Brain microvascular endothelial cell (primary cell): ENCODE measurements around the gene SPACA9.

Experiments
- DNase-seq: peaks from one replicate; pipeline ENCODE4 v3.0.0-alpha.2; 2020
- H3K27ac ChIP-seq: fragments of 250-450 bp; sonication (Bioruptor Pico); 2 replicates; pipeline ENCODE4 v1.5.1; 2020; ENCODE audit warnings: mild to moderate bottlenecking, moderate library complexity
- H3K27me3 ChIP-seq: fragments of 250-450 bp; sonication (Bioruptor Pico); replicated peaks from 2 replicates; pipeline ENCODE4 v1.5.1; 2020; ENCODE audit warnings: mild to moderate bottlenecking
- H3K36me3 ChIP-seq: fragments of 250-450 bp; sonication (Bioruptor Pico); replicated peaks from 2 replicates; pipeline ENCODE4 v1.5.1; 2020; ENCODE audit warnings: mild to moderate bottlenecking
- H3K4me3 ChIP-seq: 2 replicates; pipeline ENCODE4 v1.5.1; 2011; ENCODE audit warnings: low read depth, mild to moderate bottlenecking, control low read depth, low read length, moderate library complexity
- CTCF ChIP-seq: IDR thresholded peaks from 2 replicates; pipeline ENCODE4 v1.5.1; 2011; ENCODE audit warnings: low read depth, mild to moderate bottlenecking, moderate library complexity, low read length, control low read depth, inconsistent platforms; ENCODE audit errors: missing control alignments
- in situ Hi-C: cut with HindIII; loops from 2 replicates; pipeline ENCODE4 v1.10.0; 2017; ENCODE audit warnings: low sequenced_read_pairs, low pct_ligation_motif_present

Gene SPACA9

DNA sequence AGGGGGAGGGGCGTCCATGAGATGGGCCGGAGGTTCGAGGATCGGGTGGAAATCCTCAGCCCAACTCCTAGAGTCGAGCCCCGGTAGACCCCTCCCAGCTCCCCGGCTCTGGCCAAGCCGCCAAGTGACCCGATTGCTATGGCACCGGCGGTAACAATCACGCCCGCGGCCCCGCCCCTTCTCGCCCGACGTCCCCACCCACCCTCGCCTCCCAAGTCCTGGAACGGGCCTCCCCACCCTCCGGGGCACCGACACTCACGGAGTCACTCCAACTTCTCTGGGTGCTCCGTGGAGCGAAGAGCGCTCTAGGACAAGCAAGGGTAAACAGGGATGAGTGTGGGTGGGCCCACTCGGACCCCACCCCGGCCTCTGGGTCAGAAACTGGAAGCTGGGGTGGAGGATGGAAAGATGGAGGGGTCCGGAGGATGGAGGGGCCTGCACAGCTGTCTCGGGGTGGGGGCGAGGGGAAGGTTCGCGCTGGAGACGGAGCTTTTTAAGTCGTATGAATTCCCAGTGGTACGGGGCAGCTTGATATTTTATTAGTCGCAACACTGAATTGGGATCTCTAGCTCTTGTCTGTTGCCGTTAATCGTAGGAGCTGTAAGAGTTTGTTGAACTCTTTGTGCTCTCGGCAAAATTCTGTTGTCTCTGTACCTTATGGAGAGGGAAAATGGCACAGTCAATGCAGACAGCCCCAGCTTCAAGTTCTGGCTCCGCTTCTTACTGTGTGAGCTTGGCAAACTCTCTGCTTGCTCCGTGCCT lies at the start of gene SPACA9:
SPACA9 (plus strand) TSS at position 204 of the 762 bp plus-strand sequence. CDS start 5,050 bp downstream, outside the sequence.
- Histone ChIP-seq H3K27me3 (no peaks in the 10 kb centered on the region), H3K36me3 (no peaks in the 10 kb centered on the region), H3K27ac (peak within 1 kb of the TSS; percentile 68), H3K4me3 (peak within 1 kb of the TSS; percentile 92)
- DNase-seq, result peak; percentile 47
- no peak for TF ChIP-seq CTCF
- in situ Hi-C loops, result no loop called here

DNA sequence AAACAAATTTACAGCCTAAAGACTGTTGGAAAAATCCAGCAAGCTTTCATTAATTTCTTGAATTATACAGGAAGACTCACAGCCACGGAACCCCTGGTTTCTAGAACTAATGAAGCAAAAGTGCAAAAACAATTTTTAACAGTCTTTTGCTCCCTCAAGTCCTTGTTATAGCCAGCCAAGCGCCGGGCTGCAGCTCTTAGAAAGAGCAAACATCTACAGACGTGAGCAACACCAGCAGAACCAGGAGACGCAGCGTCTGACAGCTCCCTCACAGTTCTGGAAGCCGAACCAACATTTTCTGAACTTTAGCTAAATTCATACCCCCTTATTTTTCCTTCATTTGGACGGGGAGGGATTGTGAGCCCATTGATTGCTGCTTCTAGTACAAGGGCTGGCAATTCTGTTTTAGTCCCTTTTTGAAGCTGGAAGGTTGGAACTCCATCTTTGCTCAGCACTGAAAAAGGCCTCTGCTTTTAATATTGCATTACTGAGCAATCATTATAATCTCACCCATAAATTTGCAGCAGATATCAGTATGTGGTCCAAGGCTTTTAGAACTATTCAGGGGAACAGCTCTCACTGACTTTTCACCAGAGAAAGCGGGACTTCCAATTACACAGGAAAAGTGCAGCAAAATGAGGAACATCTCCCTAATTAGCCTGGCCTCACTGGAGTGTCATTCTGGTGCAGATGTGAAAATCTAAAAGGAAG lies 46.4 kb upstream of the SPACA9 start:
- in situ Hi-C loops, result no loop called here
- Histone ChIP-seq H3K27me3 (peaks cover 11% of the 10 kb centered on the region), H3K36me3 (no peaks in the 10 kb centered on the region), H3K4me3 (no peak overlapping the region), H3K27ac (no peak overlapping the region)
- no peak for TF ChIP-seq CTCF
- DNase-seq, result no peak

GRCh38 chr9:132833550-132834121 lies 45.1 kb upstream of the SPACA9 start:
- DNase-seq, result no peak
- in situ Hi-C loops, result no loop called here
- Histone ChIP-seq H3K27ac (no peak overlapping the region), H3K36me3 (no peaks in the 10 kb centered on the region), H3K27me3 (peaks cover 11% of the 10 kb centered on the region), H3K4me3 (no peak overlapping the region)
- TF ChIP-seq CTCF, result no peak

DNA sequence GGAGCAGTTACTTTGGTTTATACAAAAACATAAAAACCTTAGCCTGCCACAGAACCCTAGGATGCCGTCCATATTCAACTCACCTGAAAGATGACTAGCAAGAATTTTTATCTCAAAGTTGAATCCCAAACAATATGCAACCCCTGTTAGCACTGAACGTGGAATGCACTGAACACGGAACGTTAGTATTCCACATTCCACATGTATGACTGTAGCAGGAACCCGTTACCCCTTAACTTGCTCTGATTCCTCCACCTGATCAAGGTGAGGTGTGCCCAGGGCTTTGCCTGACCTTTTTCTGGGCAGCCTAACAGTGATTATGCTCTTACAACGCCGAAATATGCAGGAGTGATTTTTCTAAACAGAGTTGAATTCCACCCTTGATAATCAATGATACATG lies 44.4 kb upstream of the SPACA9 start:
- TF ChIP-seq CTCF, result no peak
- Histone ChIP-seq H3K36me3 (no peaks in the 10 kb centered on the region), H3K27me3 (peaks cover 11% of the 10 kb centered on the region), H3K27ac (no peak overlapping the region), H3K4me3 (no peak overlapping the region)
- no peak for DNase-seq
- in situ Hi-C loops, result no loop called here

GRCh38 chr9:132837501-132838286 lies 41.0 kb upstream of the SPACA9 start:
- H3K27me3 ChIP-seq, result peaks cover 11% of the 10 kb centered on the region
- no peak for TF ChIP-seq CTCF
- no peak for DNase-seq
- no peaks in the 10 kb centered on the region for H3K36me3 ChIP-seq
- no peak overlapping the region for H3K4me3 ChIP-seq
- in situ Hi-C loops, result no loop called here
- no peak overlapping the region for H3K27ac ChIP-seq
